ENCODE measurements around the gene PLOD2.

The PLOD2 gene

DNA sequence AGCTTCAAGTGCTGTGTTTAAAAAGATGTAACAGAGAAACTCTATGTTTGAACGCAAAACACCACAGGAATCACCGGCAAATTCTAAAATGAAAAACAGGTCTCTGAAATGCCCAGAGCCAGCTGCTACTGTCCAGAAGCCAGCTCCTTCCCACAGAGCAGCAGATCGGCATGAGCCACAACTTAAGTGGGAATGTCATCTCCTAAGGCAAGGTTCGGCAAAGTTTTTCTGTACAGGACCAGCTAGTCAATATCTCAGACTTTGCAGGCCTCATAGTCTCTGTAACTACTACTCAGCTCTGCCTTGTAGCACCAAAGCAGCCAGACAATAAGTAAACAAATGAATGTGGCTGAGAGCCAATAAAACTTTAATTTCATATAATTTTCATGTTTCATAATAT lies 4.9 kb downstream of the PLOD2 start:
- TF ChIP-seq EGR1 (IDR thresholded peaks at IDR 0.05) = no peak
- TF ChIP-seq, protein P1, sequence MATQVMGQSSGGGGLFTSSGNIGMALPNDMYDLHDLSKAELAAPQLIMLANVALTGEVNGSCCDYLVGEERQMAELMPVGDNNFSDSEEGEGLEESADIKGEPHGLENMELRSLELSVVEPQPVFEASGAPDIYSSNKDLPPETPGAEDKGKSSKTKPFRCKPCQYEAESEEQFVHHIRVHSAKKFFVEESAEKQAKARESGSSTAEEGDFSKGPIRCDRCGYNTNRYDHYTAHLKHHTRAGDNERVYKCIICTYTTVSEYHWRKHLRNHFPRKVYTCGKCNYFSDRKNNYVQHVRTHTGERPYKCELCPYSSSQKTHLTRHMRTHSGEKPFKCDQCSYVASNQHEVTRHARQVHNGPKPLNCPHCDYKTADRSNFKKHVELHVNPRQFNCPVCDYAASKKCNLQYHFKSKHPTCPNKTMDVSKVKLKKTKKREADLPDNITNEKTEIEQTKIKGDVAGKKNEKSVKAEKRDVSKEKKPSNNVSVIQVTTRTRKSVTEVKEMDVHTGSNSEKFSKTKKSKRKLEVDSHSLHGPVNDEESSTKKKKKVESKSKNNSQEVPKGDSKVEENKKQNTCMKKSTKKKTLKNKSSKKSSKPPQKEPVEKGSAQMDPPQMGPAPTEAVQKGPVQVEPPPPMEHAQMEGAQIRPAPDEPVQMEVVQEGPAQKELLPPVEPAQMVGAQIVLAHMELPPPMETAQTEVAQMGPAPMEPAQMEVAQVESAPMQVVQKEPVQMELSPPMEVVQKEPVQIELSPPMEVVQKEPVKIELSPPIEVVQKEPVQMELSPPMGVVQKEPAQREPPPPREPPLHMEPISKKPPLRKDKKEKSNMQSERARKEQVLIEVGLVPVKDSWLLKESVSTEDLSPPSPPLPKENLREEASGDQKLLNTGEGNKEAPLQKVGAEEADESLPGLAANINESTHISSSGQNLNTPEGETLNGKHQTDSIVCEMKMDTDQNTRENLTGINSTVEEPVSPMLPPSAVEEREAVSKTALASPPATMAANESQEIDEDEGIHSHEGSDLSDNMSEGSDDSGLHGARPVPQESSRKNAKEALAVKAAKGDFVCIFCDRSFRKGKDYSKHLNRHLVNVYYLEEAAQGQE (IDR thresholded peaks at IDR 0.05; ENCODE audit: low read depth) = no peak
- TF ChIP-seq NFIC (IDR thresholded peaks at IDR 0.05) = no peak

GRCh38 chr3:146154995-146155394 lies 6.0 kb downstream of the PLOD2 start:
- TF ChIP-seq CEBPB (IDR thresholded peaks at IDR 0.05) (no peak), NFIC (IDR thresholded peaks at IDR 0.05) (no peak)

DNA sequence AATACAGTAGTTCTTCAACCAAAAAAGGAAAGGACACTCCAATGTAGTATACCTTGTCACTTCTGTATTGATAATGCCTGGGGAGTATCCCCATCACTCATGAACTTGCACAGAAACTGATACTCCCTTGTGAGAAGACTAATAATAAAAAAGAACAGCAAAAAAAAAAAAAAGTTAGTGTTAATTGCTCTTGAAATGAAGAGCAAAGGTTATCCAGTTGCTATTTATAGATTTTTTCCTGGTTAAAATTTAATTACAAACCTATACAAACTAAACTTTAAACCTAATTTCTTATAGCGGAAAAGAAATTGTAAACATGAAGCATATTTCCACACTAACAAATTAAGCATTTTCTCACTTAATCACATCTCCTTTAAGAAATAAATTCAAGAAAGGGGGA lies 6.7 kb downstream of the PLOD2 start:
- TF ChIP-seq, protein P1 (IDR thresholded peaks at IDR 0.05; ENCODE audit: low read depth) = no peak
- TF ChIP-seq TAF1 (IDR thresholded peaks at IDR 0.05; ENCODE audit: low read depth) = no peak
- no peak for TF ChIP-seq CREB1 (IDR thresholded peaks at IDR 0.05; ENCODE audit: low read depth)
- no peak for TF ChIP-seq NFIC (IDR thresholded peaks at IDR 0.05)
- no peak for TF ChIP-seq TEAD4 (IDR thresholded peaks at IDR 0.05)
- TF ChIP-seq, protein P2, sequence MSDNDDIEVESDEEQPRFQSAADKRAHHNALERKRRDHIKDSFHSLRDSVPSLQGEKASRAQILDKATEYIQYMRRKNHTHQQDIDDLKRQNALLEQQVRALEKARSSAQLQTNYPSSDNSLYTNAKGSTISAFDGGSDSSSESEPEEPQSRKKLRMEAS (IDR thresholded peaks at IDR 0.05) = no peak
- TF ChIP-seq USF1 (IDR thresholded peaks at IDR 0.05) = no peak
- no peak for TF ChIP-seq TCF12 (IDR thresholded peaks at IDR 0.05; ENCODE audit: low read depth)
- no peak for TF ChIP-seq RAD21 (IDR thresholded peaks at IDR 0.05; ENCODE audit: low read depth)
- no peak for TF ChIP-seq EGR1 (IDR thresholded peaks at IDR 0.05)
- TF ChIP-seq EP300 (IDR thresholded peaks at IDR 0.05; ENCODE audit: borderline replicate concordance) = no peak
- TF ChIP-seq FOXM1 (IDR thresholded peaks at IDR 0.05; ENCODE audit: borderline replicate concordance, low read depth) = no peak
- TF ChIP-seq ZBTB7A (IDR thresholded peaks at IDR 0.05; ENCODE audit: low read depth) = no peak
- no peak for TF ChIP-seq YY1 (IDR thresholded peaks at IDR 0.05; ENCODE audit: low read depth)
- no peak for TF ChIP-seq CEBPB (IDR thresholded peaks at IDR 0.05)

- TF ChIP-seq TAF1 (IDR thresholded peaks at IDR 0.05; ENCODE audit: low read depth) (no peak), TEAD4 (IDR thresholded peaks at IDR 0.05) (no peak), YY1 (IDR thresholded peaks at IDR 0.05; ENCODE audit: low read depth) (no peak)
- TF ChIP-seq, protein P2 (IDR thresholded peaks at IDR 0.05) = no peak
Measured at GRCh38 chr3:146153429-146153828, 7.6 kb downstream of the PLOD2 start.

DNA sequence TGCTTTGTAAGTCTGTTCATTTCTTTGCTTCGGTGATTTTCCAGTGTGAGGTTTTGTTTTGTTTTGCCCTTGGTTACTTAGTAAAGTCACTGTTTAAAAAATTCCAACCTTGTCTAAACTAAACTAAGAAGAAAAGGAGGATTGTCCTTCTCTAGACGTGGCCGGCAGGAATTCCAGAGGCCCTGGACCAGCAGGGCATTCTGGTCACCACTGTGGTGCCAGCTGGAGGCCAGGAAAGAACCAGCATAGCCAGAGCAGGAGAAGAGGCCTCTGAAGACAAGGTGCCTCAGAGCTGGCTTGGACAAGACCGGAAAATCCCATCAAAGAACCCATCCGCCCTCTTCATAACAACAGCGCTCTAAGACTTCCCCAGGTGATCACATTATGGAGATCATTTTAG lies 8.2 kb downstream of the PLOD2 start:
- TF ChIP-seq EP300 (IDR thresholded peaks at IDR 0.05; ENCODE audit: borderline replicate concordance) (no peak), TAF1 (IDR thresholded peaks at IDR 0.05; ENCODE audit: low read depth) (no peak), USF1 (IDR thresholded peaks at IDR 0.05) (no peak), TEAD4 (IDR thresholded peaks at IDR 0.05) (no peak), YY1 (IDR thresholded peaks at IDR 0.05; ENCODE audit: low read depth) (no peak), RAD21 (IDR thresholded peaks at IDR 0.05; ENCODE audit: low read depth) (no peak), FOXM1 (IDR thresholded peaks at IDR 0.05; ENCODE audit: borderline replicate concordance, low read depth) (no peak), TCF12 (IDR thresholded peaks at IDR 0.05; ENCODE audit: low read depth) (no peak), CREB1 (IDR thresholded peaks at IDR 0.05; ENCODE audit: low read depth) (no peak), ZBTB7A (IDR thresholded peaks at IDR 0.05; ENCODE audit: low read depth) (no peak), CEBPB (IDR thresholded peaks at IDR 0.05) (no peak), NFIC (IDR thresholded peaks at IDR 0.05) (no peak), EGR1 (IDR thresholded peaks at IDR 0.05) (no peak)
- TF ChIP-seq, protein P2 (IDR thresholded peaks at IDR 0.05) = no peak
- TF ChIP-seq, protein P1 (IDR thresholded peaks at IDR 0.05; ENCODE audit: low read depth) = no peak
